GM12801 (cell line): ENCODE data around the gene ANKDD1B.

Experiments
- CTCF ChIP-seq: IDR thresholded peaks from one replicate; pipeline ENCODE4 v1.5.1; 2011; ENCODE audit warnings: control low read depth; ENCODE audit not compliant: insufficient read length; ENCODE audit errors: extremely low read depth

ANKDD1B gene

GRCh38 chr5:75656311-75657003 lies 45.2 kb downstream of the ANKDD1B start:
- TF ChIP-seq CTCF, result no peak

- TF ChIP-seq CTCF, result no peak
Measured at GRCh38 chr5:75659791-75660450, 48.7 kb downstream of the ANKDD1B start.

- no peak for TF ChIP-seq CTCF
Measured at GRCh38 chr5:75660678-75661465, 49.6 kb downstream of the ANKDD1B start.

GRCh38 chr5:75662061-75662460 lies 50.8 kb downstream of the ANKDD1B start:
- TF ChIP-seq CTCF, result no peak

GRCh38 chr5:75663579-75664284 lies 52.5 kb downstream of the ANKDD1B start:
- no peak for TF ChIP-seq CTCF

- TF ChIP-seq CTCF, result no peak
Measured at GRCh38 chr5:75664979-75665378, 53.7 kb downstream of the ANKDD1B start.

- no peak for TF ChIP-seq CTCF
Measured at GRCh38 chr5:75666801-75667200, 55.5 kb downstream of the ANKDD1B start.
